HT-29 (cell line): ENCODE data around the gene SNX24. TPM values are rescaled to one million over a fixed set of nuclear protein-coding genes. Genes with fewer than 3 reads are reported as not detected.

Experiments used
- DNase-seq: peaks from one replicate; pipeline ENCODE4 v3.0.0-alpha.2; 2015; ENCODE audit warnings: low spot score
- total RNA-seq: library from RNA; depleted of rRNA; stranded (reverse); fragments of >200 nt; shearing (Covaris generic); gene quantifications from 2 replicates; pipeline ENCODE4 v1.2.3, GENCODE V29; 2014

The SNX24 gene
- total RNA-seq, 1 experiment from 2014 or later: 0.99 TPM

DNA sequence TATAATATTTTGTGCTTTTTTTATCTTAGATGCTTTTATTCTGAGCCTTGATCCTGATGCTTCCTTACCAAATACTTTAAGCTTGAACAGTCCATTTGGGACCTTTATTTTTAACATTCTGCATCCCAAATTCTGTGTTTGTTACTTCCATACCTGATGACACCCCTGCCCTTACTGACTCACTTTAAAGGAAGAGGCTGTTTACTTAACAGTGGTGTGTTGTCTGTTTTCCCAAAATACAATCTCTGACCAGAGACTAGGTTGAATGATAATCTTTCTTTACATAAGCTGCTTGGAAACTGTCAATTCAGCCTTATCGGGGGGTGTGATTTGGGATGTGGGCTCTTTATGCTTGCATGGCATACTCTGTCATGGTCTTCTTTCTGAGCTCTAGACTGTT, 71.1 kb downstream of the SNX24 start:
- no peak for DNase-seq

DNA sequence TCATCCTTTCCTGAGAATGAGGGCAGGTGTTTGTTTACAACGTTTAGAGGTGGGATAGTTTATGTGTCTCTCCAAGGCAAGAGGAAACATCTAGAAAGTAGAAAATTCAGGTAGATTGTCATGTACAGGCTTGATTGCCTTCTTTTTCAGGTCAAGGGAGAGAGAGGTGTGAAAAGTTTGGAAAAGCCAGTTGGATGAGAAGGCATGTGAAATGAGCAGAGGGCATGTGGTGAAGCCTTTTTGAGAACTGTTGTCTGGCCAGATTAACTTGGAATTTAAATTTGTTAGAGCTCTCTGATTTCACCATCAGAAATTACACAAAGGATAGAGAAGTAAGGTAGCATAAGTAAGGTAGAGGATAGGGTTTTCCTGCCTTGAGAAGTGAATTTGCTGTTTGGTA, 74.6 kb downstream of the SNX24 start:
- no peak for DNase-seq

DNA sequence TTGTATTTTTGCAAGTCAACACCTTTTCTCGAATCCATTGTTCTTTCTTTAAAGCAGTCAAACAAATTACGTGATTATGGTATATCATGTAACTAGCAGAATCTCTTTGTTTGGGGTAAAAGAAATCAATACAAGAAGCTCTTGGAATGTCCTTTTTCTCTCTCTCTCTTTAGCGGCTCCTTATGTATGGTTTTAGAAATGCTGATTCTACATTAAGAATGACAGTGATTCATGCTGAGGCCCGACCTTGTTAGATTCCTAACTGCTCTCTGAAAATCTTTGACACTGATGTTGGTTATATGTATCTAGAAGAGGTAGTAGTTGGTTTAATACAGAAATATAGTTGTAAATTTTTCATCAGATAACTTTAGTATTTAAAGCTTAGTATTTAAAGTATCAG, 76.4 kb downstream of the SNX24 start:
- DNase-seq: no peak

DNA sequence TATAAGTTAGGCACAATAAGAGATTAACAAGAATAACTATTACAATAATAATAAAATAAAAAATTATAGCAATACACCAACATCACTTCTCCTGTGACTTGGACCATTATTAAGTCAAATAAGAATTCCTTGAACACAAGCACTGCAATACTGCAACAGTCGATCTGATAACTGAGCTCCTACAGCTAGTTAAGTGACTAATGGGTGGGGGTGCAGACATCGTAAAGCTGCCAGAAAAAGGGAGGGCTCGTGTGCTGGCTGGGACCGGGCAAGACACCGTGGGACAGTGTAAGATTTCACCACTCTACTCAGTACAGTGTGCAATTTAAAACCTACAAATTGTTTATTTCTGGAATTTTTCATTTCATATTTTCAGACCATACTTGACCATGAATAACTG, 78.8 kb downstream of the SNX24 start:
- no peak for DNase-seq

DNA sequence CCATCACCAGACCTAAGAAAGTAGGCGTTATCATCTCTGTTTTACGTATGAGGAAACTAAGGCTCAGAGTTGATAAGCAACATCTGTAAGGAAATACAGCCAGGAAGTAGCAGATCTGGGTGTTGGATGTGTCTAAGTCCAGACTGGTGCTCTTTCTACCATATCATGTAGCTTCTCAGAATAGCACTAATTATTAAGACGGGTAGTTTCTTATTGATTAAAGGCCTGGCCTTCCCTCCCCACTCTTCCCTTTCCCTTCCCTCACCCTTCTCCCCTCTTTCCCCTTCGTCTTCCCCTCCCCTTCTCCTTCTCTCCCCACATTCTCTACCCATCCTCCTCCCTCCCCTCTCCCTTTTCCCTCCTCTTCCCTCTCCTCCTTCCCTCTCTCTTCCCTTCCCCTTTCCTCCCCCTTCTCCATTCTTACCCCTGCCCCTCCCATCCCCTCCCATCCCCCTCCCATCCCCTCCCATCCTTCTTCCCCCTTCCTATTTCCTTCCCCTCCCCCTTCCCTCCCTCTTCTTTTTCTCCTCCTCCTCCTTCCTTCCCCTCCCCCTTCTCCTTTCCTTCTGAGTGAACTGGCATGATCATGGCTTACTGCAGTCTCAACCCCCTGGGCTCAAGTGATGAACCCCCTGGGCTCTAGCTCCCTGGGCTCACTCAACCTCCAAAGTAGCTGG, 79.4 kb downstream of the SNX24 start:
- DNase-seq: no peak

GRCh38 chr5:122929001-122929400, 83.6 kb downstream of the SNX24 start:
- DNase-seq: no peak

GRCh38 chr5:122929980-122930379, 84.6 kb downstream of the SNX24 start:
- DNase-seq: no peak

DNA sequence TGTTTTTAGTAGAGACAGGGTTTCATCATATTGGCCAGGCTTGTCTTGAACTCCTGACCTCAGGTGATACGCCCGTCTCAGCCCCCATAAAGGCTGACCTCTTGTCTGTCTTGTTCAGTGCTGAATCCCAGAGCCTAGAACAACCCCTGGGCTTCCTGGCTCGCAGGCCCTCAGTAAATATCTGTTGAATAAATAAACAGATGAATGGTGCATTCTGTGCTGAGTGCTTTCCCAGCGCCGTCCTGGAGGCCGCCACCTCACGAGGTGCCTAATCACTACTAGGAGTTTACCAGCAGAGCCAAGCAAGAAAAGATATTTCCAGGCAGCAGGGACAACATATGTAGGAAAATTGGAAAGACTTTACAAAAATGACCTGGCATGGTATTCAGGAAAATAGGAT, 88.5 kb downstream of the SNX24 start:
- DNase-seq: no peak

GRCh38 chr5:122936088-122936487, 90.7 kb downstream of the SNX24 start:
- no peak for DNase-seq

- no peak for DNase-seq
Measured at GRCh38 chr5:122937914-122938313, 92.5 kb downstream of the SNX24 start.

GRCh38 chr5:122940890-122941289, 95.5 kb downstream of the SNX24 start:
- DNase-seq: no peak

DNA sequence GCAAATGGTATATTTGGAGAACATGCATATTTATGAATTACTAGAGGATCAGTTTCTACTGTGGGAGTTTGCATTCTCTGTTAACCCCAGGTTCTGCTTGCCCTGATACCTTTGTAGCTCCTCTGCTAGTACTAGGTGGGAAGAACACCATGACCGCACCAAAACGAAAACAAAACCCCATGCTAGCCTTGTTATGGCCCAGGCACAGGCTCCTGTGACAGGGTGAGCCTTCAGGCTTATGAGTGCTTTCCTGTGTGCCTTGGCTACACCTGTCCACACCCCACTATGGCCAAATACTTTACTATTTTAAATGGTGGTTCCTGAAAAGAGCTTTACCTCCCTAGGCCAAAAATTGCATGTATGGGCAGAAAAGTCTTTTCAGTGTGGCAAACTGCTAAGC, 96.3 kb downstream of the SNX24 start:
- no peak for DNase-seq

GRCh38 chr5:122942164-122942914, 96.9 kb downstream of the SNX24 start:
- DNase-seq: no peak

DNA sequence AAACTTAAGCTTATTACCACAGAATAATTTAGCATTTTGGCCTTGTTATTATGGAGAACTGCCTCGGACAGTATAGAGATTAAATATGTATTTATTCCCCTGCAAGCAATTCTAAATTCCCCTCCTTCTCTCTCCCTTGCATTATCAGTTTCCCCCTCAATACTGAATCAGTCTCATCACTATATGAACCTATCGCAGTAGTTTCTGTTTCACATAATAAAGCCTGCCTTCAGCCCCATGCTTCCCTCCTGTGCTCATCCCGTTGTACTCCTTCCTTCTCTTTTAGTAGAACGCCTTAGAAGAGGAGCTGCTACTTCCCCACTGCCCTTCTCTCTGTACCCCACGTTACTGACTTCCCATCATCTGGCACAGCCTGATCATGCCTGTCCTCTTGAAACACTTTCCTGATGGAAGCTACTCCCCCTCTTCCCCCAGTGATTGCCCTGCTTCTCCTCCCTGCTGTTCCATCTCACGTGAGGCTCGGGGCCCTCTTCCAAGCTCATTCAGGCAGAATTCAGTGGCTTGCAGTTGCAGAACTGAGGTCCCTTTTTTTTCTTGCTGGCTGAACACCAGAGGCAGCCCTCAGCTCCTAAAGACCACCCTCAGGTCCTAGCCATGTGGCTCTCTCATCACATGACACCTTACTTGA, 97.8 kb downstream of the SNX24 start:
- no peak for DNase-seq

- no peak for DNase-seq
Measured at GRCh38 chr5:122944051-122944450, 98.6 kb downstream of the SNX24 start.

DNA sequence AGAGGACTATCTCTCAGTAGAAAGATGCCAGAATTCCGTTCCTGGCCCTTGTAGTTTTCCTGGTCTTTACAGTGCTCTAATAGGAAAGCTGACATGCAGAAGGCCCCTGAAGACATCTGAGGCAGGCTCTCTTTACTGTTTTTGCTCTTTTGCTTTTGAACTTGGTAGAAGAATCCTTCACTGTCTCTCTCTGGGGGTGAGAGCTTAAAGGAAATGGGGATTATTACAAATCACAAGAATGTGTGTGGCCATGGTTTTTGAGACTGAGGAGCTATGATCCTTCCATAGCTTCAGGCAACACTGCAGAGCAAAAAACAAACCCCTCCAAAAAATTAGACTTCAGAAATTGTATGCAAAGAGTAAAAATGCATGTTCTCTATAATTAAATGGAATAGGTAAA, 102.0 kb downstream of the SNX24 start:
- DNase-seq: no peak

- DNase-seq: no peak
Measured at GRCh38 chr5:122947772-122948171, 102.4 kb downstream of the SNX24 start.

GRCh38 chr5:122948319-122948718, 102.9 kb downstream of the SNX24 start:
- no peak for DNase-seq

DNA sequence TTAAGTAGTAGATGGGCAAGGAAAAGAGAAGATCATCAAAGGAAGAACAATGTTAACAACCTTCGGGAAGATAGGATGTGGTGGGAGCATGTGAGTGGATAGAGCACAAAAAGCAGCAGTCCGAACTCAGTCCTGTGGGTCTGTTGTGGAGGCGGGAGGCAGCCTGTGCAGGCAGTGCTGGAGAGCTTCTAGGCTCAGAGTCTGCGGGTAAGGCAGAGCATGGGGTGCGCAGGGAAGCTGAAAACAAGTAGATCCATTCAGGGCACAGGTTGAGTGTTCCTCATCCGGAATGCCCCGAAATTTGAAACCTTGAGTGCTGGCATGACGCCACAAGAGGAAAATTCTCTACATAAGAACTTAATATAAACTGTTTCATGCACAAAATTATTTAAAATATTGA, 106.2 kb downstream of the SNX24 start:
- no peak for DNase-seq

DNA sequence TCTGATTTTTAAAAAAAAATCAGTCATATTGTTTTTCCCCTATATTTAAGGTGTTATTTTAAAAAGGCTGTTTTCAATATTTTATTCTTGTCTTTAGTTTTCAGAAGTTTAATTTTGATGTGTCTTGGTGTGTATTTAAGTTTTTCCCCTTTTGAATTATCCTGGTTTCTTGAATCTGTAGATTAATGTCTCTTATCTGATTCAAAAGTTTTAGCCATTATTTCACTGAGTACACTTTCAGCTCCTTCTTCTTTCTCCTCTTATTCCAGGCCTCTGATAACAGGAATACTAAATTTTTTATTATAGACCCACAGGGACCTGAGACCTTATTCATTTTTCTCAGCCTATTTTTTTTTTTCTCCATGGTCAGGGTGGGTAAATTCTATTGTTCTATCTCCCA, 109.3 kb downstream of the SNX24 start:
- DNase-seq: no peak

DNA sequence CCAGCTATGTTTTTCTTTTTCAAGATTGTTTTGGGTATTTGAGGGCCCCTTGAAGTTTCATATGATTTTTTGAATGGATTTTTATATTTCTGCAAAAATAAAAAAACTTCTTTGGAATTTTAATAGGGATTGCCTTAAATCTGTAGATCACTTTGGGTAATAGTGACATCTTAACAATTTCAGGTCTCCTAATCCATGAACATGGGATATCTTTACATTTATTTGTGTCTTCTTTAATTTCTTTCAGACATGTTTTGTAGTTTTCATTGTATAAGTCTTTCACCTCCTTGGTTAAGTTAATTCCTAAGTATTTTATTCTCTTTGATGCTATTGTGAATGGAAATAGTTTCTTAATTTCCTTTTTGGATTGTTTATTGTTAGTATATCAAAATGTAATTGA, 112.0 kb downstream of the SNX24 start:
- no peak for DNase-seq

DNA sequence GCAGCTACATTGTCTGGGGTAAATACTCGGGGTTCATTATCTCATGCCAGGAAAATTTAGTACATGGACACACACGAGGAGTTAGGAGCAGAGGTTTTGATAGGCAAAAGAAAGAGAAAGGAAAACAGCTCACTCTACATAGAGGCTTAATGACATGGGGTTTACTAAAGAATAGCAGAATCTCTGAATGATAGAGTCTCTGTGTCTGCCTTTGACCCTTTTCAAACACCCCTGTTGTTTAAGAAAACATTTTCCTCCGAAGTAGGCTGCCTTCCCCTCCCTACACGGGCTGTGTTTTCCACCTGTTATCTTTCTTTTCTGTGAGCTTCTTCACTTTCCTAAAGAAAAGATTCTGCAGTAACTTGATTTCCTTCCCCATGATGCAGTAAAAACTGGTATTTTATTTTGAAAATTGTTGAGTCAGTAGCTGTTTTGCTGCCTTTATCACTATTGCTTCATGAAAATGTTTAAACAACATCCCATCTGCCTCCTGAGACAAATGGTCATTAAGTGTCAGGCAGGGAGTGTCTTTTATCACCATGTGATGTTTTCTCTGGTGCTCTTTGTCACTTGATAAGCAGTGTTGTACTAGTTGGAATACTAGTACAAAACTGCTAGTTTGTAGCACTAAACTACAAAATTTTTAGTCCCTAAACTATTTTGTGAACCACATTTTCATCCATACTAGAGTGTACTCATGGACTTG, 114.5 kb downstream of the SNX24 start:
- no peak for DNase-seq
